SK-N-SH (cell line): ENCODE measurements around the gene NOSTRIN.

Source experiments
- SMC3 ChIP-seq: IDR thresholded peaks from 2 replicates; pipeline ENCODE4 v1.6.1; 2012; ENCODE audit warnings: low read depth, low read length, improper control_type of control experiment
- TEAD4 ChIP-seq: IDR thresholded peaks from 2 replicates; pipeline ENCODE4 v1.4.0; 2012; ENCODE audit warnings: mild to moderate bottlenecking, borderline replicate concordance; ENCODE audit not compliant: insufficient read depth
- YY1 ChIP-seq: IDR thresholded peaks from 2 replicates; pipeline ENCODE4 v1.4.0; 2012; ENCODE audit warnings: low read depth, mild to moderate bottlenecking
- TF ChIP-seq, protein P1 (sequence below): fragments of 200-600 bp; sonication (generic); IDR thresholded peaks from 2 replicates; pipeline ENCODE4 v1.6.1; 2017; ENCODE audit warnings: antibody characterized with exemption, mild to moderate bottlenecking, moderate library complexity
- TF ChIP-seq, protein P2 (sequence below): IDR thresholded peaks from 2 replicates; pipeline ENCODE4 v1.4.0; 2012; ENCODE audit warnings: low read depth, borderline replicate concordance
- TF ChIP-seq, protein P3 (sequence below): fragments of 150-350 bp; IDR thresholded peaks from 2 replicates; pipeline ENCODE4 v1.6.1; 2016; ENCODE audit warnings: mild to moderate bottlenecking, low read depth, low read length

DNA sequence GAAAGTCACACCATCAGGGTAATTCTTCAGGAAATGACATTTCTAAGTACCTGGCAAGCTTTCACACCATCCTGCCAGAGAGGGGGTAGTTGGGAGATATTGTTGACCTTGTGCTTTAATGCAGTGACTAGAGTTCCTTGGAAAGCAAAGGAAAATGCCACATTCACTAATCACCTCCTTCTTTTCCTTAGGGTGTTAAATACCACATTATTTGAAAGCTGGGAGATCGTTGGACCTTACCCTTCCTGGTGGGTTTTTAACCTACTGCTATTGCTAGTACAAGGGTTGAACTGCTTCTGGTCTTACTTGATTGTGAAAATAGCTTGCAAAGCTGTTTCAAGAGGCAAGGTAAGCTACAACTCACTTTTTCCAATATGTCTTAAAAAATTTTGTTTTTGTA is 37.0 kb upstream of the NOSTRIN start:
- TF ChIP-seq, protein P1, sequence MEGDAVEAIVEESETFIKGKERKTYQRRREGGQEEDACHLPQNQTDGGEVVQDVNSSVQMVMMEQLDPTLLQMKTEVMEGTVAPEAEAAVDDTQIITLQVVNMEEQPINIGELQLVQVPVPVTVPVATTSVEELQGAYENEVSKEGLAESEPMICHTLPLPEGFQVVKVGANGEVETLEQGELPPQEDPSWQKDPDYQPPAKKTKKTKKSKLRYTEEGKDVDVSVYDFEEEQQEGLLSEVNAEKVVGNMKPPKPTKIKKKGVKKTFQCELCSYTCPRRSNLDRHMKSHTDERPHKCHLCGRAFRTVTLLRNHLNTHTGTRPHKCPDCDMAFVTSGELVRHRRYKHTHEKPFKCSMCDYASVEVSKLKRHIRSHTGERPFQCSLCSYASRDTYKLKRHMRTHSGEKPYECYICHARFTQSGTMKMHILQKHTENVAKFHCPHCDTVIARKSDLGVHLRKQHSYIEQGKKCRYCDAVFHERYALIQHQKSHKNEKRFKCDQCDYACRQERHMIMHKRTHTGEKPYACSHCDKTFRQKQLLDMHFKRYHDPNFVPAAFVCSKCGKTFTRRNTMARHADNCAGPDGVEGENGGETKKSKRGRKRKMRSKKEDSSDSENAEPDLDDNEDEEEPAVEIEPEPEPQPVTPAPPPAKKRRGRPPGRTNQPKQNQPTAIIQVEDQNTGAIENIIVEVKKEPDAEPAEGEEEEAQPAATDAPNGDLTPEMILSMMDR: no peak
- TF ChIP-seq, protein P2, sequence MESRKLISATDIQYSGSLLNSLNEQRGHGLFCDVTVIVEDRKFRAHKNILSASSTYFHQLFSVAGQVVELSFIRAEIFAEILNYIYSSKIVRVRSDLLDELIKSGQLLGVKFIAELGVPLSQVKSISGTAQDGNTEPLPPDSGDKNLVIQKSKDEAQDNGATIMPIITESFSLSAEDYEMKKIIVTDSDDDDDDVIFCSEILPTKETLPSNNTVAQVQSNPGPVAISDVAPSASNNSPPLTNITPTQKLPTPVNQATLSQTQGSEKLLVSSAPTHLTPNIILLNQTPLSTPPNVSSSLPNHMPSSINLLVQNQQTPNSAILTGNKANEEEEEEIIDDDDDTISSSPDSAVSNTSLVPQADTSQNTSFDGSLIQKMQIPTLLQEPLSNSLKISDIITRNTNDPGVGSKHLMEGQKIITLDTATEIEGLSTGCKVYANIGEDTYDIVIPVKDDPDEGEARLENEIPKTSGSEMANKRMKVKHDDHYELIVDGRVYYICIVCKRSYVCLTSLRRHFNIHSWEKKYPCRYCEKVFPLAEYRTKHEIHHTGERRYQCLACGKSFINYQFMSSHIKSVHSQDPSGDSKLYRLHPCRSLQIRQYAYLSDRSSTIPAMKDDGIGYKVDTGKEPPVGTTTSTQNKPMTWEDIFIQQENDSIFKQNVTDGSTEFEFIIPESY: no peak
- TF ChIP-seq, protein P3, sequence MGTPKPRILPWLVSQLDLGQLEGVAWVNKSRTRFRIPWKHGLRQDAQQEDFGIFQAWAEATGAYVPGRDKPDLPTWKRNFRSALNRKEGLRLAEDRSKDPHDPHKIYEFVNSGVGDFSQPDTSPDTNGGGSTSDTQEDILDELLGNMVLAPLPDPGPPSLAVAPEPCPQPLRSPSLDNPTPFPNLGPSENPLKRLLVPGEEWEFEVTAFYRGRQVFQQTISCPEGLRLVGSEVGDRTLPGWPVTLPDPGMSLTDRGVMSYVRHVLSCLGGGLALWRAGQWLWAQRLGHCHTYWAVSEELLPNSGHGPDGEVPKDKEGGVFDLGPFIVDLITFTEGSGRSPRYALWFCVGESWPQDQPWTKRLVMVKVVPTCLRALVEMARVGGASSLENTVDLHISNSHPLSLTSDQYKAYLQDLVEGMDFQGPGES: no peak
- TF ChIP-seq YY1 (no peak), TEAD4 (no peak), SMC3 (no peak)
